ENCODE data around the gene SIX1. TPM values are rescaled to one million over a fixed set of nuclear protein-coding genes. Genes with fewer than 3 reads are reported as not detected.

SIX1 gene
- total RNA-seq, 2 donors from 2014 or later = not detected

- TF ChIP-seq CTCF (IDR thresholded peaks at IDR 0.05) = no peak
- no peak for DNase-seq (ENCODE audit: low spot score)
- no peak overlapping the region for H3K27ac ChIP-seq
- H3K27me3 ChIP-seq = no peaks in the 10 kb centered on the region
- no peak overlapping the region for H3K4me3 ChIP-seq
- H3K4me1 ChIP-seq = no peaks in the 10 kb centered on the region
- no peaks in the 10 kb centered on the region for H3K36me3 ChIP-seq
- no peaks in the 10 kb centered on the region for H3K9me3 ChIP-seq
These were observed 47.0 kb downstream of the SIX1 start for GRCh38 chr14:60602291-60602690.

DNA sequence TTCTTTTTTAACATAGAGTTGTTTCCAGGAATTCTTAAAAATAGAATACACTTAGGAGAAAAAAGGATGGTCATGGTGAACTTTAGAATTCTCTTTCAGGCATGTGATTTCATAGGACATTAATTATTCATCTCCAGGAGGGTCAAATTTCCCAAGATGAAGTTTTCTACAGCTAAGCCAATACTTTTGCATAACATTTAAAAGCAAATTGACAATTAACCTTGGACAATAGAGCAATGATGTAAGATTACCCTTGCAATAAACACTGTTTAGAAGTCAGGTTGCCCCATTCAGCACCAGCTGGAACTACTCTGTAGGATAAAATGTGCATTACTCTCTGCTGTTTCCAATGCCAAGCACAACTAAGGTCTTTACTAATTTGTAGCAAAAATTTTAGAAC is 49.5 kb downstream of the SIX1 start:
- H3K27me3 ChIP-seq = no peaks in the 10 kb centered on the region
- TF ChIP-seq CTCF (IDR thresholded peaks at IDR 0.05) = no peak
- no peaks in the 10 kb centered on the region for H3K36me3 ChIP-seq
- H3K4me1 ChIP-seq = no peaks in the 10 kb centered on the region
- no peak overlapping the region for H3K4me3 ChIP-seq
- DNase-seq (ENCODE audit: low spot score) = no peak
- no peak overlapping the region for H3K27ac ChIP-seq
- H3K9me3 ChIP-seq = no peaks in the 10 kb centered on the region

DNA sequence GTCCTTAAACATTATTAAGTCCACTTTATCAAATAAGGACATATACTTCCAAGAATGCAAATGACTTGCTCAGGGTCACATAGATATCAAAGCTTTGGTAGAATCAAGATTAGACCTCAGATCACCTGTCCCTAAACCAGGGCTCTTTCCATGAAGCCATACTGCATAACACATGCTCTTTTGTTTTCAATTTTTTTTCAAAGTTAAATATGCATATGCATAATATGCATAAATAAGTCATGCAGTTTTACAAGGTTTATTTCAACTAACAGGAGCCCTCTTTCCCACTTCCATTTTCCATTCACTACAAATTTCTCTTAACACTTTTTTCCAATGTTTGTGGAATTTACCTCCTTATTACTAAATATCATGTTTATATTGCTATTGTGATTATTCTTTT is 53.1 kb downstream of the SIX1 start:
- no peaks in the 10 kb centered on the region for H3K27me3 ChIP-seq
- no peak for DNase-seq (ENCODE audit: low spot score)
- no peak overlapping the region for H3K4me3 ChIP-seq
- H3K9me3 ChIP-seq = no peaks in the 10 kb centered on the region
- H3K36me3 ChIP-seq = no peaks in the 10 kb centered on the region
- no peak for TF ChIP-seq CTCF (IDR thresholded peaks at IDR 0.05)
- H3K27ac ChIP-seq = no peak overlapping the region
- no peaks in the 10 kb centered on the region for H3K4me1 ChIP-seq

GRCh38 chr14:60594062-60594461 is 55.2 kb downstream of the SIX1 start:
- no peak for TF ChIP-seq CTCF (IDR thresholded peaks at IDR 0.05)
- Histone ChIP-seq H3K4me3 (no peak overlapping the region), H3K4me1 (no peaks in the 10 kb centered on the region), H3K36me3 (no peaks in the 10 kb centered on the region), H3K27me3 (no peaks in the 10 kb centered on the region), H3K27ac (no peak overlapping the region), H3K9me3 (no peaks in the 10 kb centered on the region)
- DNase-seq (ENCODE audit: low spot score) = no peak

Other genes with a start within 250 kb of the SIX1 start
- not detected for gene C14orf39, start 163.4 kb downstream of the SIX1 start, total RNA-seq
- not detected for gene SIX6, start 140.3 kb downstream of the SIX1 start, total RNA-seq
- 1 to 10 TPM; 3.3 to 4.1 TPM for gene SIX4, start 74.9 kb upstream of the SIX1 start, total RNA-seq
- 10 to 100 TPM; 20.2 to 29.7 TPM for gene MNAT1, start 85.3 kb upstream of the SIX1 start, total RNA-seq

Measured in right atrium auricular region (tissue), 2 donors.